Stimulated activated CD8-positive, alpha-beta memory T cell treated with anti-CD3 and anti-CD28 coated beads, Interleukin-7, amount 100 ng/mL, for 24 hours (primary cell): ENCODE measurements around the gene GNG7.
"Not testable (repeated sequence)": the region's sequence is repeated elsewhere in the genome, so short reads cannot be mapped to it uniquely, and the experiment has no call there.

Experiments
- DNase-seq: peaks from one replicate; pipeline ENCODE4 v3.0.0-alpha.2; 2020; ENCODE audit warnings: low read depth

The GNG7 gene

GRCh38 chr19:2600914-2601870, 101.3 kb downstream of the GNG7 start:
- no peak for DNase-seq

- DNase-seq = no peak
Measured at GRCh38 chr19:2594319-2594718, 108.2 kb downstream of the GNG7 start.

GRCh38 chr19:2592824-2593223, 109.7 kb downstream of the GNG7 start:
- DNase-seq = no peak

GRCh38 chr19:2591537-2592291, 110.8 kb downstream of the GNG7 start:
- no peak for DNase-seq

- no peak for DNase-seq
Measured at GRCh38 chr19:2590630-2591399, 111.7 kb downstream of the GNG7 start.

- DNase-seq = no peak
Measured at GRCh38 chr19:2589441-2589840, 113.1 kb downstream of the GNG7 start.

- DNase-seq = no peak
Measured at GRCh38 chr19:2588081-2588777, 114.3 kb downstream of the GNG7 start.

GRCh38 chr19:2587001-2587719, 115.3 kb downstream of the GNG7 start:
- no peak for DNase-seq

GRCh38 chr19:2586196-2586595, 116.3 kb downstream of the GNG7 start:
- DNase-seq = no peak

GRCh38 chr19:2584002-2584401, 118.5 kb downstream of the GNG7 start:
- no peak for DNase-seq

GRCh38 chr19:2582984-2583956, 119.2 kb downstream of the GNG7 start:
- DNase-seq = no peak

GRCh38 chr19:2580396-2580795, 122.1 kb downstream of the GNG7 start:
- not testable (repeated sequence) for DNase-seq

GRCh38 chr19:2579678-2580280, 122.7 kb downstream of the GNG7 start:
- no peak for DNase-seq

GRCh38 chr19:2578901-2579677, 123.4 kb downstream of the GNG7 start:
- no peak for DNase-seq

GRCh38 chr19:2578391-2578890, 124.1 kb downstream of the GNG7 start:
- DNase-seq = no peak

GRCh38 chr19:2577722-2578335, 124.7 kb downstream of the GNG7 start:
- DNase-seq = no peak

- no peak for DNase-seq
Measured at GRCh38 chr19:2575734-2576481, 126.6 kb downstream of the GNG7 start.
